SU-DHL-6 (cell line): ENCODE data around the gene BNIP1.
"Not testable (repeated sequence)": the region's sequence is repeated elsewhere in the genome, so short reads cannot be mapped to it uniquely, and the experiment has no call there.

Experiments used
- H2AFZ ChIP-seq: fragments of 200-600 bp; sonication (generic); 2 replicates; pipeline ENCODE4 v1.6.1; 2014; ENCODE audit warnings: low read depth, mild to moderate bottlenecking, moderate library complexity, mixed read lengths, antibody characterized with exemption, low read length; ENCODE audit not compliant: severe bottlenecking
- H3F3A ChIP-seq: fragments of 200-600 bp; shearing (Covaris generic); 2 replicates; pipeline ENCODE4 v1.6.0; 2016; ENCODE audit warnings: antibody characterized with exemption, mild to moderate bottlenecking; ENCODE audit not compliant: insufficient read depth
- H3K27ac ChIP-seq: fragments of 200-600 bp; sonication (generic); 2 replicates; pipeline ENCODE4 v1.5.1; 2016; ENCODE audit warnings: low read depth, mild to moderate bottlenecking, low read length, moderate library complexity, mixed read lengths
- H3K27me3 ChIP-seq: fragments of 200-600 bp; sonication (generic), shearing (Covaris generic); 2 replicates; pipeline ENCODE4 v1.6.0; 2014; ENCODE audit warnings: mild to moderate bottlenecking, low read length
- H3K36me3 ChIP-seq: fragments of 200-600 bp; sonication (generic); 2 replicates; pipeline ENCODE4 v1.6.1; 2014; ENCODE audit warnings: mild to moderate bottlenecking, low read length, mixed read lengths
- H3K4me2 ChIP-seq: fragments of 300-600, 200-600 bp; shearing (Covaris generic), sonication (generic); 2 replicates; pipeline ENCODE4 v1.6.0; 2014; ENCODE audit warnings: low read length, low read depth, mild to moderate bottlenecking; ENCODE audit not compliant: poor library complexity, severe bottlenecking
- H3K4me3 ChIP-seq: fragments of 200-600 bp; sonication (generic); 2 replicates; pipeline ENCODE4 v1.5.1; 2014; ENCODE audit warnings: antibody characterized with exemption, low read length, mild to moderate bottlenecking, mixed read lengths; ENCODE audit not compliant: insufficient read depth, poor library complexity, severe bottlenecking
- H3K79me2 ChIP-seq: fragments of 200-600 bp; sonication (generic); 2 replicates; pipeline ENCODE4 v1.6.1; 2014; ENCODE audit warnings: mild to moderate bottlenecking, low read length, moderate library complexity; ENCODE audit not compliant: insufficient read depth
- H3K9ac ChIP-seq: fragments of 200-600 bp; sonication (generic); 2 replicates; pipeline ENCODE4 v1.7.0; 2014; ENCODE audit warnings: mild to moderate bottlenecking, low read length
- H3K9me2 ChIP-seq: fragments of 200-600 bp; sonication (generic); replicated peaks from 2 replicates; pipeline ENCODE4 v1.6.1; 2014; ENCODE audit warnings: low read length; ENCODE audit not compliant: insufficient read depth
- H3K9me3 ChIP-seq: fragments of 200-600 bp; sonication (generic); 2 replicates; pipeline ENCODE4 v1.6.1; 2014; ENCODE audit warnings: low read length, mixed read lengths; ENCODE audit not compliant: insufficient read depth
- H4K20me1 ChIP-seq: fragments of 200-600 bp; sonication (generic); 2 replicates; pipeline ENCODE4 v1.6.1; 2014; ENCODE audit warnings: low read depth, mild to moderate bottlenecking, antibody characterized with exemption, low read length, moderate library complexity, mixed read lengths
- EZH2phosphoT487 ChIP-seq: fragments of 200-600 bp; sonication (generic), shearing (Covaris generic); conservative IDR thresholded peaks from 2 replicates; pipeline ENCODE4 v1.6.1; 2018; ENCODE audit warnings: mild to moderate bottlenecking, antibody characterized with exemption, low read length, moderate library complexity, mixed read lengths
- TF ChIP-seq, protein P1 (sequence below): fragments of 200-600 bp; sonication (generic); IDR thresholded peaks from one replicate; pipeline ENCODE4 v1.5.1; 2017; ENCODE audit warnings: antibody characterized with exemption, mild to moderate bottlenecking, low read length, moderate library complexity; ENCODE audit not compliant: insufficient read depth, poor library complexity, severe bottlenecking

The BNIP1 gene

DNA sequence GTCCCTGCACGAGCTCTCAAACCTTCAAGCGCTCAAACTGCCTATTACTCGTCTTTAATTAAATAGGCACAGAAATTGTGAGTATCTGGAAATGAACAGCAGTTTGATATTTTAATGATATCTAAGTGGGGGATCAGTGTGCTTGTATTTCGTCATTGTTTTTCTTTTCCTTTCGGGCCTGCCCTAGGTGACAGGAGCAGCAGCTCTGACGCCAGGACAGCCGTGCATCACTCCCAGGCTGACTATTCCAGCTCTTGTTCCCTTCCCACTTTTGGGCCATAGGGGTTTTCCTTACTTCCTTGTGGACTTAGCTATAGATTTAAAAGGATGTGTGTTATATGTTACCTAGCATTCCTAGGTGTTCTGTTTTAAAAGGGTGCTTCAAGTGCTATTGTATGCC is 9.5 kb downstream of the BNIP1 start:
- Histone ChIP-seq H2AFZ (no peak overlapping the region), H3K9me3 (no peaks in the 10 kb centered on the region), H3K4me3 (no peak overlapping the region), H3K79me2 (no peaks in the 10 kb centered on the region), H3K4me2 (no peak overlapping the region), H3K9me2 (no peaks in the 10 kb centered on the region), H4K20me1 (no peaks in the 10 kb centered on the region), H3F3A (no peaks in the 10 kb centered on the region; the same call in 1 of the 2 replicates), H3K27me3 (no peaks in the 10 kb centered on the region), H3K36me3 (peaks cover 13% of the 10 kb centered on the region), H3K9ac (no peak overlapping the region), H3K27ac (no peak overlapping the region)
- TF ChIP-seq EZH2phosphoT487 = no peak

DNA sequence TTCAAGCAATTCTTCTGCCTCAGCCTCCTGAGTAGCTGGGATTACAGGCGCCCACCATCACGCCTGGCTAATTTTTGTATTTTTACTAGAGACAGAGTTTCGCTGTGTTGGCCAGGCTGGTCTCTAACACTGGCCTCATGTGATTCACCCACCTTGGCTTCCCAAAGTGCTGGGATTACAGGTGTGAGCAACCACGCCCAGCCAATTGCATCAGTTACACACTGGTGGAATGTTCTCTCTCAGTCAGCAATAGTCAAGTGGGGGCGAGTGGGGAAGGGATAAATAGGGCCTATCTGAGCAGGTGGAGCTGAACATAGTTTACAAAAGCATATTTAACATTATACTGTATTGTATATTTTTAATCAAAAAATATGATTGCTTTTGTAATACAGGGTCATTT is 10.3 kb downstream of the BNIP1 start:
- H3K9me2 ChIP-seq, H4K20me1 ChIP-seq, H3F3A ChIP-seq, H2AFZ ChIP-seq, H3K27me3 ChIP-seq, H3K9me3 ChIP-seq, H3K36me3 ChIP-seq, H3K4me2 ChIP-seq, H3K27ac ChIP-seq, H3K9ac ChIP-seq, H3K79me2 ChIP-seq, H3K4me3 ChIP-seq: not testable (repeated sequence)

DNA sequence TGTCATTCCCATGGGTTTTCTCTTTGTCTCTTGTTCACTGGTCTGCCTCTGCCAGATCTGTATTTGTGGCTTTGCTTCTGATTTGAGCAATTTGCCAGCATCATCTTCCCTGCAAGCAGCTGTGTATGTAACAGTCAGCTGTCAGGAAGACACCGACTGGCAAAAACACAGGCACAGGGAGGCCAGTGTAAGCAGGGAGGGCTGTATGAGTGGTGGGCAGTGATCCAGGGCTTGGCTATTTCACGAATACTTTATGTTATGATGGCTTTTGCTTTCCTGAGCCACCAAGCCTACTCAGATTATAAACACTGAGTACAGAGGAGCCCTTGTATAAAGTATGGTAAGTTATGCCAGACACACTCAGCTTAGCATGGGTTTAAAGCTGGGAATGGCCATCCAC is 11.6 kb downstream of the BNIP1 start:
- Histone ChIP-seq H3K27me3 (no peaks in the 10 kb centered on the region), H3K36me3 (peaks cover 9% of the 10 kb centered on the region), H3F3A (no peaks in the 10 kb centered on the region; the same call in 1 of the 2 replicates), H3K9me3 (no peaks in the 10 kb centered on the region), H3K9me2 (no peaks in the 10 kb centered on the region), H4K20me1 (no peaks in the 10 kb centered on the region), H3K9ac (no peak overlapping the region), H3K79me2 (no peaks in the 10 kb centered on the region), H3K27ac (no peak overlapping the region), H2AFZ (no peak overlapping the region), H3K4me2 (no peak overlapping the region), H3K4me3 (no peak overlapping the region)
- TF ChIP-seq, protein P1, sequence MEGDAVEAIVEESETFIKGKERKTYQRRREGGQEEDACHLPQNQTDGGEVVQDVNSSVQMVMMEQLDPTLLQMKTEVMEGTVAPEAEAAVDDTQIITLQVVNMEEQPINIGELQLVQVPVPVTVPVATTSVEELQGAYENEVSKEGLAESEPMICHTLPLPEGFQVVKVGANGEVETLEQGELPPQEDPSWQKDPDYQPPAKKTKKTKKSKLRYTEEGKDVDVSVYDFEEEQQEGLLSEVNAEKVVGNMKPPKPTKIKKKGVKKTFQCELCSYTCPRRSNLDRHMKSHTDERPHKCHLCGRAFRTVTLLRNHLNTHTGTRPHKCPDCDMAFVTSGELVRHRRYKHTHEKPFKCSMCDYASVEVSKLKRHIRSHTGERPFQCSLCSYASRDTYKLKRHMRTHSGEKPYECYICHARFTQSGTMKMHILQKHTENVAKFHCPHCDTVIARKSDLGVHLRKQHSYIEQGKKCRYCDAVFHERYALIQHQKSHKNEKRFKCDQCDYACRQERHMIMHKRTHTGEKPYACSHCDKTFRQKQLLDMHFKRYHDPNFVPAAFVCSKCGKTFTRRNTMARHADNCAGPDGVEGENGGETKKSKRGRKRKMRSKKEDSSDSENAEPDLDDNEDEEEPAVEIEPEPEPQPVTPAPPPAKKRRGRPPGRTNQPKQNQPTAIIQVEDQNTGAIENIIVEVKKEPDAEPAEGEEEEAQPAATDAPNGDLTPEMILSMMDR = no peak
- no peak for TF ChIP-seq EZH2phosphoT487

DNA sequence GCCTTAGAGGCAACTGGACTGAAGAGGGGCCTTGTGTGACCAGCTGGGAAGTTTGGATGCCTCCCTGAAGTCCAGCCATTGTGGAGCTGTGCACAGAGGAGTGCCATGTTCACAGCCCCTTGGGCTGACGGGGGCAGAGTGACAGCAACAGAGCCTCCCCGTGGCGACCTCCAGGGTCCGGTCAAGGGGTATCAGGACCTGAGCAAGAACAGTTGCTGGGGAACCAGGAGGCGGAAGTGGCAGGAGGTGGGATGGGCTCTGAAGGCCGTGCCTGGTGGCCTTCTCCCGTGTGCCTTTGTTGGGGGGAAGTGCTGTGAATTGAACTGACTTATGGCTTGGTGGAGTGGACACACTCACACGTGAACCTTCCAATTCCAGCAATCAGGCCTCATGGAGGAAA is 14.0 kb downstream of the BNIP1 start:
- TF ChIP-seq EZH2phosphoT487 = no peak
- TF ChIP-seq, protein P1 = no peak
- H3K9me3 ChIP-seq = no peaks in the 10 kb centered on the region
- H3K9me2 ChIP-seq = no peaks in the 10 kb centered on the region
- no peaks in the 10 kb centered on the region for H3F3A ChIP-seq
- no peak overlapping the region for H3K4me3 ChIP-seq
- H3K79me2 ChIP-seq = no peaks in the 10 kb centered on the region
- no peaks in the 10 kb centered on the region for H3K27me3 ChIP-seq
- peaks cover 5% of the 10 kb centered on the region; the same call in 1 of the 2 replicates for H3K36me3 ChIP-seq
- H3K4me2 ChIP-seq = no peak overlapping the region
- H3K9ac ChIP-seq = no peak overlapping the region
- no peak overlapping the region for H3K27ac ChIP-seq
- H4K20me1 ChIP-seq = no peaks in the 10 kb centered on the region
- no peak overlapping the region for H2AFZ ChIP-seq
